ENCODE results near the gene RPEL1. TPM values are rescaled to one million over a fixed set of nuclear protein-coding genes. Genes with fewer than 3 reads are reported as not detected.

The RPEL1 gene
- total RNA-seq, 1 donor from 2014 or later: not detected

- H3K9me3 Mint-ChIP-seq (ENCODE audit: low read depth): no peaks in the 10 kb centered on the region
These were observed 27.4 kb downstream of the RPEL1 start for GRCh38 chr10:103273041-103273441.

GRCh38 chr10:103276251-103276895 is 30.7 kb downstream of the RPEL1 start:
- Mint-ChIP-seq H3K27me3 (peaks cover 77% of the 10 kb centered on the region), H3K27ac (no peak overlapping the region), H3K36me3 (ENCODE audit: insufficient read depth) (no peaks in the 10 kb centered on the region), H3K9me3 (ENCODE audit: low read depth) (no peaks in the 10 kb centered on the region), H3K4me3 (ENCODE audit: low read depth) (peak overlapping the region; percentile 55), H3K4me1 (ENCODE audit: low read depth) (no peaks in the 10 kb centered on the region)
- TF ChIP-seq CTCF (IDR thresholded peaks at IDR 0.05; ENCODE audit: unreplicated experiment): no peak
- no peak for DNase-seq (ENCODE audit: low spot score, unreplicated experiment)

More at GRCh38 chr10:103273041-103273441, 27.4 kb downstream of the RPEL1 start:
- no peak overlapping the region for H3K27ac Mint-ChIP-seq
- no peaks in the 10 kb centered on the region for H3K4me1 Mint-ChIP-seq (ENCODE audit: low read depth)
- no peak for TF ChIP-seq CTCF (IDR thresholded peaks at IDR 0.05; ENCODE audit: unreplicated experiment)
- H3K36me3 Mint-ChIP-seq (ENCODE audit: insufficient read depth): no peaks in the 10 kb centered on the region
- no peak for DNase-seq (ENCODE audit: low spot score, unreplicated experiment)
- H3K4me3 Mint-ChIP-seq (ENCODE audit: low read depth): no peak overlapping the region
- peaks cover 58% of the 10 kb centered on the region for H3K27me3 Mint-ChIP-seq

GRCh38 chr10:103276896-103277712 is 31.4 kb downstream of the RPEL1 start, which contains the start of gene INA:
TSS of gene INA (plus strand) at chr10:103277138. CDS start at chr10:103277212, 74 bp downstream.
- TF ChIP-seq CTCF (IDR thresholded peaks at IDR 0.05; ENCODE audit: unreplicated experiment): no peak
- Mint-ChIP-seq H3K9me3 (ENCODE audit: low read depth) (no peaks in the 10 kb centered on the region), H3K27me3 (peaks cover 75% of the 10 kb centered on the region), H3K4me1 (ENCODE audit: low read depth) (peaks cover 3% of the 10 kb centered on the region), H3K27ac (no peak within 1 kb of the TSS), H3K4me3 (ENCODE audit: low read depth) (peak within 1 kb of the TSS; percentile 55), H3K36me3 (ENCODE audit: insufficient read depth) (no peaks in the 10 kb centered on the region)
- peak; percentile 31 for DNase-seq (ENCODE audit: low spot score, unreplicated experiment)

- H3K4me1 Mint-ChIP-seq (ENCODE audit: low read depth): peaks cover 3% of the 10 kb centered on the region
- H3K36me3 Mint-ChIP-seq (ENCODE audit: insufficient read depth): no peaks in the 10 kb centered on the region
- no peak overlapping the region for H3K4me3 Mint-ChIP-seq (ENCODE audit: low read depth)
- H3K27me3 Mint-ChIP-seq: peaks cover 69% of the 10 kb centered on the region
- DNase-seq (ENCODE audit: low spot score, unreplicated experiment): no peak
- H3K9me3 Mint-ChIP-seq (ENCODE audit: low read depth): no peaks in the 10 kb centered on the region
- no peak for TF ChIP-seq CTCF (IDR thresholded peaks at IDR 0.05; ENCODE audit: unreplicated experiment)
- H3K27ac Mint-ChIP-seq: no peak overlapping the region
These were observed 32.2 kb downstream of the RPEL1 start for GRCh38 chr10:103277713-103278536.

GRCh38 chr10:103278537-103278823 is 32.8 kb downstream of the RPEL1 start:
- H3K27me3 Mint-ChIP-seq: peaks cover 64% of the 10 kb centered on the region
- H3K4me1 Mint-ChIP-seq (ENCODE audit: low read depth): peaks cover 3% of the 10 kb centered on the region
- H3K9me3 Mint-ChIP-seq (ENCODE audit: low read depth): no peaks in the 10 kb centered on the region
- no peak overlapping the region for H3K27ac Mint-ChIP-seq
- TF ChIP-seq CTCF (IDR thresholded peaks at IDR 0.05; ENCODE audit: unreplicated experiment): no peak
- H3K4me3 Mint-ChIP-seq (ENCODE audit: low read depth): peak overlapping the region; percentile 50
- no peaks in the 10 kb centered on the region for H3K36me3 Mint-ChIP-seq (ENCODE audit: insufficient read depth)
- no peak for DNase-seq (ENCODE audit: low spot score, unreplicated experiment)

All from progenitor cell of endocrine pancreas (in vitro differentiated cells).